ELR (cell line): Measurements from ENCODE around the gene PRSS12.
A peak's percentile ranks its signal among the peaks of the same experiment; 100 is the strongest.
"Not testable (repeated sequence)": the region's sequence is repeated elsewhere in the genome, so short reads cannot be mapped to it uniquely, and the experiment has no call there.

Source experiments
- DNase-seq: peaks from one replicate; pipeline ENCODE4 v3.0.0-alpha.2; 2015; ENCODE audit warnings: low read depth

Gene PRSS12

GRCh38 chr4:118352843-118353533 lies at the start of gene PRSS12:
Gene PRSS12 (minus strand): TSS chr4:118353003. CDS start chr4:118352720, 283 bp downstream.
- DNase-seq, result peak; percentile 88

GRCh38 chr4:118400356-118400755 lies 47.6 kb upstream of the PRSS12 start:
- DNase-seq, result peak; percentile 26

- DNase-seq, result peak; percentile 47
These were observed 47.1 kb upstream of the PRSS12 start for GRCh38 chr4:118399883-118400282.

GRCh38 chr4:118398226-118399090 lies 45.7 kb upstream of the PRSS12 start:
- no peak for DNase-seq

- DNase-seq, result no peak
These were observed 44.8 kb upstream of the PRSS12 start for GRCh38 chr4:118397623-118397979.

GRCh38 chr4:118396881-118397622 lies 44.2 kb upstream of the PRSS12 start:
- DNase-seq, result no peak

- no peak for DNase-seq
These were observed 42.3 kb upstream of the PRSS12 start for GRCh38 chr4:118395057-118395644.

- not testable (repeated sequence) for DNase-seq
These were observed 39.7 kb upstream of the PRSS12 start for GRCh38 chr4:118392509-118392908.

GRCh38 chr4:118390121-118390520 lies 37.3 kb upstream of the PRSS12 start:
- no peak for DNase-seq

GRCh38 chr4:118389721-118390120 lies 36.9 kb upstream of the PRSS12 start:
- peak; percentile 54 for DNase-seq

GRCh38 chr4:118388606-118389005 lies 35.8 kb upstream of the PRSS12 start:
- DNase-seq, result no peak

GRCh38 chr4:118381902-118382301 lies 29.1 kb upstream of the PRSS12 start:
- DNase-seq, result peak; percentile 19

GRCh38 chr4:118373614-118374255 lies 20.9 kb upstream of the PRSS12 start:
- DNase-seq, result no peak

- DNase-seq, result no peak
These were observed 19.4 kb upstream of the PRSS12 start for GRCh38 chr4:118372251-118372650.

- DNase-seq, result no peak
These were observed 16.4 kb upstream of the PRSS12 start for GRCh38 chr4:118369231-118369630.

- DNase-seq, result no peak
These were observed 15.1 kb upstream of the PRSS12 start for GRCh38 chr4:118367872-118368271.

- DNase-seq, result no peak
These were observed 14.6 kb upstream of the PRSS12 start for GRCh38 chr4:118367361-118367760.

GRCh38 chr4:118363166-118363565 lies 10.4 kb upstream of the PRSS12 start:
- DNase-seq, result no peak

- no peak for DNase-seq
These were observed 8.4 kb upstream of the PRSS12 start for GRCh38 chr4:118361192-118361591.

- no peak for DNase-seq
These were observed 7.3 kb upstream of the PRSS12 start for GRCh38 chr4:118360106-118360505.

- no peak for DNase-seq
These were observed 4.8 kb upstream of the PRSS12 start for GRCh38 chr4:118357601-118358000.

- DNase-seq, result peak; percentile 22
These were observed 3.9 kb upstream of the PRSS12 start for GRCh38 chr4:118356731-118357130.
